ENCODE data around the gene PITPNB.

The PITPNB gene

GRCh38 chr22:27833803-27834202 lies 85.3 kb downstream of the PITPNB start:
- Histone ChIP-seq H3K4me1 (ENCODE audit: insufficient read depth, low read length) (peaks cover 13% of the 10 kb centered on the region; the same call in 1 of the 2 replicates), H3K36me3 (ENCODE audit: insufficient read depth, low read length) (no peaks in the 10 kb centered on the region), H3K9me3 (ENCODE audit: control insufficient read depth, insufficient read depth, low read length) (no peaks in the 10 kb centered on the region), H3K9ac (ENCODE audit: low read depth, low read length) (no peak overlapping the region)

GRCh38 chr22:27832606-27833005 lies 86.5 kb downstream of the PITPNB start:
- Histone ChIP-seq H3K9ac (ENCODE audit: low read depth, low read length) (no peak overlapping the region), H3K36me3 (ENCODE audit: insufficient read depth, low read length) (no peaks in the 10 kb centered on the region), H3K9me3 (ENCODE audit: control insufficient read depth, insufficient read depth, low read length) (no peaks in the 10 kb centered on the region), H3K4me1 (ENCODE audit: insufficient read depth, low read length) (peaks cover 13% of the 10 kb centered on the region; the same call in 1 of the 2 replicates)

GRCh38 chr22:27829620-27830019 lies 89.4 kb downstream of the PITPNB start:
- no peaks in the 10 kb centered on the region for H3K4me1 ChIP-seq (ENCODE audit: insufficient read depth, low read length)
- H3K9ac ChIP-seq (ENCODE audit: low read depth, low read length): no peak overlapping the region
- H3K36me3 ChIP-seq (ENCODE audit: insufficient read depth, low read length): no peaks in the 10 kb centered on the region
- H3K9me3 ChIP-seq (ENCODE audit: control insufficient read depth, insufficient read depth, low read length): no peaks in the 10 kb centered on the region; the same call in 1 of the 2 replicates

GRCh38 chr22:27827604-27828587 lies 91.2 kb downstream of the PITPNB start:
- no peaks in the 10 kb centered on the region for H3K4me1 ChIP-seq (ENCODE audit: insufficient read depth, low read length)
- no peaks in the 10 kb centered on the region; the same call in 1 of the 2 replicates for H3K9me3 ChIP-seq (ENCODE audit: control insufficient read depth, insufficient read depth, low read length)
- no peak overlapping the region for H3K9ac ChIP-seq (ENCODE audit: low read depth, low read length)
- no peaks in the 10 kb centered on the region for H3K36me3 ChIP-seq (ENCODE audit: insufficient read depth, low read length)

- Histone ChIP-seq H3K4me1 (ENCODE audit: insufficient read depth, low read length) (no peaks in the 10 kb centered on the region; the same call in 1 of the 2 replicates), H3K9me3 (ENCODE audit: control insufficient read depth, insufficient read depth, low read length) (no peaks in the 10 kb centered on the region; the same call in 1 of the 2 replicates), H3K9ac (ENCODE audit: low read depth, low read length) (no peak overlapping the region), H3K36me3 (ENCODE audit: insufficient read depth, low read length) (no peaks in the 10 kb centered on the region)
These were observed 93.9 kb downstream of the PITPNB start for GRCh38 chr22:27825174-27825573.

- Histone ChIP-seq H3K36me3 (ENCODE audit: insufficient read depth, low read length) (no peaks in the 10 kb centered on the region), H3K9me3 (ENCODE audit: control insufficient read depth, insufficient read depth, low read length) (no peaks in the 10 kb centered on the region; the same call in 1 of the 2 replicates), H3K4me1 (ENCODE audit: insufficient read depth, low read length) (no peaks in the 10 kb centered on the region; the same call in 1 of the 2 replicates), H3K9ac (ENCODE audit: low read depth, low read length) (no peak overlapping the region)
These were observed 95.8 kb downstream of the PITPNB start for GRCh38 chr22:27823221-27823620.

GRCh38 chr22:27820896-27821866 lies 97.9 kb downstream of the PITPNB start:
- H3K9me3 ChIP-seq (ENCODE audit: control insufficient read depth, insufficient read depth, low read length): no peaks in the 10 kb centered on the region; the same call in 1 of the 2 replicates

GRCh38 chr22:27816552-27816951 lies 102.5 kb downstream of the PITPNB start:
- H3K9me3 ChIP-seq (ENCODE audit: control insufficient read depth, insufficient read depth, low read length): no peaks in the 10 kb centered on the region
- H3K36me3 ChIP-seq (ENCODE audit: insufficient read depth, low read length): no peaks in the 10 kb centered on the region
- H3K9ac ChIP-seq (ENCODE audit: low read depth, low read length): no peak overlapping the region
- H3K4me1 ChIP-seq (ENCODE audit: insufficient read depth, low read length): no peaks in the 10 kb centered on the region; the same call in 1 of the 2 replicates

More at GRCh38 chr22:27820896-27821866, 97.9 kb downstream of the PITPNB start:
- Histone ChIP-seq H3K9ac (ENCODE audit: low read depth, low read length) (no peak overlapping the region), H3K4me1 (ENCODE audit: insufficient read depth, low read length) (no peaks in the 10 kb centered on the region; the same call in 1 of the 2 replicates), H3K36me3 (ENCODE audit: insufficient read depth, low read length) (no peaks in the 10 kb centered on the region)

GRCh38 chr22:27815826-27816530 lies 103.1 kb downstream of the PITPNB start:
- Histone ChIP-seq H3K4me1 (ENCODE audit: insufficient read depth, low read length) (peaks cover 3% of the 10 kb centered on the region; the same call in 1 of the 2 replicates), H3K36me3 (ENCODE audit: insufficient read depth, low read length) (no peaks in the 10 kb centered on the region), H3K9me3 (ENCODE audit: control insufficient read depth, insufficient read depth, low read length) (no peaks in the 10 kb centered on the region), H3K9ac (ENCODE audit: low read depth, low read length) (no peak overlapping the region)

- Histone ChIP-seq H3K4me1 (ENCODE audit: insufficient read depth, low read length) (peaks cover 12% of the 10 kb centered on the region; the same call in 1 of the 2 replicates), H3K9ac (ENCODE audit: low read depth, low read length) (no peak overlapping the region)
These were observed 104.1 kb downstream of the PITPNB start for GRCh38 chr22:27814993-27815392.

GRCh38 chr22:27811778-27812177 lies 107.3 kb downstream of the PITPNB start:
- H3K36me3 ChIP-seq (ENCODE audit: insufficient read depth, low read length): no peaks in the 10 kb centered on the region
- H3K4me1 ChIP-seq (ENCODE audit: insufficient read depth, low read length): peaks cover 13% of the 10 kb centered on the region; the same call in 1 of the 2 replicates
- no peaks in the 10 kb centered on the region for H3K9me3 ChIP-seq (ENCODE audit: control insufficient read depth, insufficient read depth, low read length)
- H3K9ac ChIP-seq (ENCODE audit: low read depth, low read length): no peak overlapping the region

More at GRCh38 chr22:27814993-27815392, 104.1 kb downstream of the PITPNB start:
- H3K9me3 ChIP-seq (ENCODE audit: control insufficient read depth, insufficient read depth, low read length): no peaks in the 10 kb centered on the region
- no peaks in the 10 kb centered on the region for H3K36me3 ChIP-seq (ENCODE audit: insufficient read depth, low read length)

GRCh38 chr22:27810609-27811151 lies 108.4 kb downstream of the PITPNB start:
- Histone ChIP-seq H3K9ac (ENCODE audit: low read depth, low read length) (no peak overlapping the region), H3K9me3 (ENCODE audit: control insufficient read depth, insufficient read depth, low read length) (no peaks in the 10 kb centered on the region), H3K36me3 (ENCODE audit: insufficient read depth, low read length) (no peaks in the 10 kb centered on the region), H3K4me1 (ENCODE audit: insufficient read depth, low read length) (peaks cover 13% of the 10 kb centered on the region; the same call in 1 of the 2 replicates)

Data from ES-I3 (cell line).